Measurements from ENCODE around the gene CANX. TPM values are rescaled to one million over a fixed set of nuclear protein-coding genes. Genes with fewer than 3 reads are reported as not detected.
A peak's percentile ranks its signal among the peaks of the same experiment; 100 is the strongest.

Gene CANX
- total and polyA plus RNA-seq, 7 donors, result 58.3 to 278 (median 254) TPM

DNA sequence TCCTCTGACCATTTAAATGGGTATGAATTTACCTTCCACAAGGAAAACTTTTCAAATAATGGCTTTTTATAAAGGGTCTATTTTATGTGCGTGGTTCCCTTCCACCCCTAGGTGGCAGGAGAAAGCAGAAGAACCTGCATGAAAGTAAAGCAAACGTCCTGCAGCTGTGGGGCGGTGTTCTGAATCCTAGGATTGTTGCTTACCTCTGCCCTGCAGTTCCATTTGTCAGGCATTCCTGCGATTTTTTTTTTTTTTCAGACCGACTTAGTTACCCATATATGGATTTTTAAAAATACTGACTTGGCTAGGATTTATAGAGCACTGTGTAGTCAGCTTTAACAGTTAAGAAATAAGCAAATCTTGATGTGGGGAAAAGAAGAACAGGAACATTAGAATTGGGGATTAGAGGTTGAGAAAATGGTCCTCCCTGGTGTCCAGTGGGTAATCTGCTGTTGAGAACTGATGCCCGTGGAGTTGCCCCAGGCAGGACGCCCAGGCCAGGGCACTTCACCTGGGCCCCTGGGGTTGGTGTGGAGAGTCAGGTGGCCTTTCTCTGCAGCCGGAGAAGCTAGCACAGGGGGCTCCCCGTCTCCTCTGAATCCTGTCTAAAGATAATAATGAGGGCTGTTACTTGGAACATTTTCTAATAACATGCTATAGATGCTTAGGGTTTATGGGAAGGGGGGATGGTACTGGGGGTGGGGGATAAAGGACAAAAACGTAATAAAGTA, 64.6 kb downstream of the CANX start:
- H3K4me3 ChIP-seq, result no peak overlapping the region
- TF ChIP-seq, protein P1, sequence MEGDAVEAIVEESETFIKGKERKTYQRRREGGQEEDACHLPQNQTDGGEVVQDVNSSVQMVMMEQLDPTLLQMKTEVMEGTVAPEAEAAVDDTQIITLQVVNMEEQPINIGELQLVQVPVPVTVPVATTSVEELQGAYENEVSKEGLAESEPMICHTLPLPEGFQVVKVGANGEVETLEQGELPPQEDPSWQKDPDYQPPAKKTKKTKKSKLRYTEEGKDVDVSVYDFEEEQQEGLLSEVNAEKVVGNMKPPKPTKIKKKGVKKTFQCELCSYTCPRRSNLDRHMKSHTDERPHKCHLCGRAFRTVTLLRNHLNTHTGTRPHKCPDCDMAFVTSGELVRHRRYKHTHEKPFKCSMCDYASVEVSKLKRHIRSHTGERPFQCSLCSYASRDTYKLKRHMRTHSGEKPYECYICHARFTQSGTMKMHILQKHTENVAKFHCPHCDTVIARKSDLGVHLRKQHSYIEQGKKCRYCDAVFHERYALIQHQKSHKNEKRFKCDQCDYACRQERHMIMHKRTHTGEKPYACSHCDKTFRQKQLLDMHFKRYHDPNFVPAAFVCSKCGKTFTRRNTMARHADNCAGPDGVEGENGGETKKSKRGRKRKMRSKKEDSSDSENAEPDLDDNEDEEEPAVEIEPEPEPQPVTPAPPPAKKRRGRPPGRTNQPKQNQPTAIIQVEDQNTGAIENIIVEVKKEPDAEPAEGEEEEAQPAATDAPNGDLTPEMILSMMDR (IDR thresholded peaks at IDR 0.05), result peak; percentile 69 to 86 (median 80)
- no peak for TF ChIP-seq EP300 (IDR thresholded peaks at IDR 0.05)
- peak overlapping the region; percentile 52 to 78 (median 61) for H3K27ac ChIP-seq
- H3K36me3 ChIP-seq, result peaks cover 9 to 28% (median 17%) of the 10 kb centered on the region in 4 donors
- H3K4me1 ChIP-seq, result peaks cover 0 to 82% (median 68%) of the 10 kb centered on the region in 4 donors
- H3K9me3 ChIP-seq, result no peaks in the 10 kb centered on the region
- intact Hi-C loops (cut with DNase I), result loop anchor here (2.0 to 5.0 kb wide), 3 partner anchors 29 to 144 kb away; partner anchors contain the start of genes LTC4S, MRNIP and TBC1D9B
- no peaks in the 10 kb centered on the region for H3K27me3 ChIP-seq
- peak; percentile 82 for DNase-seq
- 24 to 34% methylated on average over 10 of the region's 10 CpGs for WGBS, 2 donors

- H3K27me3 ChIP-seq, result no peaks in the 10 kb centered on the region
- peaks cover 9 to 35% (median 19%) of the 10 kb centered on the region in 4 donors for H3K36me3 ChIP-seq
- H3K4me3 ChIP-seq, result no peak overlapping the region
- no peak for DNase-seq
- intact Hi-C loops (cut with DNase I), result loop anchor here (5.0 kb wide), 1 partner anchor 143 kb away; the partner anchor contains the start of gene TBC1D9B
- WGBS, 2 donors, result 74 to 78% methylated on average over 8 of the region's 8 CpGs
- H3K4me1 ChIP-seq, result peaks cover 0 to 84% (median 68%) of the 10 kb centered on the region in 4 donors
- TF ChIP-seq EP300 (IDR thresholded peaks at IDR 0.05), result no peak
- TF ChIP-seq POLR2A (IDR thresholded peaks at IDR 0.05), result no peak
- no peak for TF ChIP-seq POLR2AphosphoS5 (IDR thresholded peaks at IDR 0.05)
- TF ChIP-seq, protein P1 (IDR thresholded peaks at IDR 0.05), result no peak
- H3K9me3 ChIP-seq, result no peaks in the 10 kb centered on the region
- H3K27ac ChIP-seq, result peak overlapping the region; percentile 52 to 78 (median 61)
Observed at GRCh38 chr5:179764056-179764455, 65.3 kb downstream of the CANX start.

- H3K27me3 ChIP-seq, result no peaks in the 10 kb centered on the region
- WGBS, 2 donors, result 75% methylated on average over 13 of the region's 13 CpGs
- peak overlapping the region in 3 of 4 donors; percentile 28 to 45 (median 43) for H3K27ac ChIP-seq
- intact Hi-C loops (cut with DNase I), result no loop called here
- H3K4me3 ChIP-seq, result no peak overlapping the region
- TF ChIP-seq POLR2A (IDR thresholded peaks at IDR 0.05), result no peak
- TF ChIP-seq, protein P1 (IDR thresholded peaks at IDR 0.05), result no peak
- no peak for TF ChIP-seq POLR2AphosphoS5 (IDR thresholded peaks at IDR 0.05)
- TF ChIP-seq EP300 (IDR thresholded peaks at IDR 0.05), result no peak
- H3K36me3 ChIP-seq, result peaks cover 20 to 49% (median 27%) of the 10 kb centered on the region in 4 donors
- H3K4me1 ChIP-seq, result peaks cover 0 to 70% (median 61%) of the 10 kb centered on the region in 4 donors
- DNase-seq, result no peak
- no peaks in the 10 kb centered on the region for H3K9me3 ChIP-seq
Observed at GRCh38 chr5:179765400-179765799, 66.6 kb downstream of the CANX start.

GRCh38 chr5:179766021-179766725, 67.4 kb downstream of the CANX start:
- no peaks in the 10 kb centered on the region for H3K9me3 ChIP-seq
- no peak overlapping the region for H3K4me3 ChIP-seq
- H3K36me3 ChIP-seq, result peaks cover 21 to 56% (median 32%) of the 10 kb centered on the region in 4 donors
- no peaks in the 10 kb centered on the region for H3K27me3 ChIP-seq
- TF ChIP-seq POLR2A (IDR thresholded peaks at IDR 0.05) (no peak), EP300 (IDR thresholded peaks at IDR 0.05) (no peak), POLR2AphosphoS5 (IDR thresholded peaks at IDR 0.05) (no peak)
- TF ChIP-seq, protein P1 (IDR thresholded peaks at IDR 0.05), result no peak
- peak overlapping the region; percentile 12 to 45 (median 36) for H3K27ac ChIP-seq
- H3K4me1 ChIP-seq, result peaks cover 0 to 66% (median 59%) of the 10 kb centered on the region in 4 donors
- intact Hi-C loops (cut with DNase I), result no loop called here
- DNase-seq, result no peak
- 84 to 90% methylated on average over 20 of the region's 20 CpGs for WGBS, 2 donors

Data from sigmoid colon (tissue), 7 donors.